Neural progenitor cell (in vitro differentiated cells): ENCODE measurements around the gene ARMC10. TPM values are rescaled to one million over a fixed set of nuclear protein-coding genes. Genes with fewer than 3 reads are reported as not detected.

Experiments
- DNase-seq: peaks from one replicate; pipeline ENCODE4 v3.0.0-alpha.2; 2016; ENCODE audit warnings: low spot score
- H2AFZ ChIP-seq: fragments of 200-600 bp; sonication (generic); replicated peaks from 2 replicates; pipeline ENCODE4 v1.6.1; 2016; ENCODE audit warnings: antibody characterized with exemption
- H3F3A ChIP-seq: fragments of 200-600 bp; sonication (generic); 2 replicates; pipeline ENCODE4 v1.6.1; 2016; ENCODE audit warnings: antibody characterized with exemption, low read depth
- H3K27ac ChIP-seq: fragments of 200-600 bp; sonication (generic); 2 replicates; pipeline ENCODE4 v1.5.1; 2016; ENCODE audit warnings: mild to moderate bottlenecking
- H3K27me3 ChIP-seq: fragments of 200-600 bp; sonication (generic); 2 replicates; pipeline ENCODE4 v1.6.1; 2016; ENCODE audit warnings: mild to moderate bottlenecking, moderate library complexity
- H3K36me3 ChIP-seq: fragments of 200-600 bp; sonication (generic); 2 replicates; pipeline ENCODE4 v1.5.1; 2016
- H3K4me1 ChIP-seq: fragments of 200-600 bp; sonication (generic); 2 replicates; pipeline ENCODE4 v1.6.1; 2016; ENCODE audit warnings: mixed run types
- H3K4me2 ChIP-seq: fragments of 200-600 bp; sonication (generic); 2 replicates; pipeline ENCODE4 v1.6.1; 2016
- H3K4me3 ChIP-seq: fragments of 200-600 bp; sonication (generic); 2 replicates; pipeline ENCODE4 v1.5.1; 2016
- H3K79me2 ChIP-seq: fragments of 200-600 bp; sonication (generic); 2 replicates; pipeline ENCODE4 v1.6.1; 2016; ENCODE audit warnings: low read depth
- H3K9ac ChIP-seq: fragments of 200-600 bp; sonication (generic); 2 replicates; pipeline ENCODE4 v1.6.1; 2016
- H3K9me3 ChIP-seq: fragments of 200-600 bp; sonication (generic); 2 replicates; pipeline ENCODE4 v1.5.1; 2016; ENCODE audit warnings: low read depth
- H4K20me1 ChIP-seq: fragments of 200-600 bp; sonication (generic); 2 replicates; pipeline ENCODE4 v1.6.1; 2016; ENCODE audit warnings: low read depth
- H3K27ac Mint-ChIP-seq: 3 replicates; pipeline ENCODE4 v1.8.0; 2021; ENCODE audit warnings: mixed read lengths
- H3K27me3 Mint-ChIP-seq: 2 replicates; pipeline ENCODE4 v1.8.0; 2022; ENCODE audit warnings: low read depth, mild to moderate bottlenecking, inconsistent platforms, moderate library complexity, mixed read lengths; ENCODE audit not compliant: insufficient read depth
- H3K36me3 Mint-ChIP-seq: 3 replicates; pipeline ENCODE4 v1.8.0; 2021; ENCODE audit warnings: mixed read lengths
- H3K4me1 Mint-ChIP-seq: 3 replicates; pipeline ENCODE4 v1.8.0; 2021; ENCODE audit warnings: mixed read lengths
- H3K4me3 Mint-ChIP-seq: 3 replicates; pipeline ENCODE4 v1.8.0; 2021; ENCODE audit warnings: mild to moderate bottlenecking, moderate library complexity, mixed read lengths
- H3K9me3 Mint-ChIP-seq: 3 replicates; pipeline ENCODE4 v1.8.0; 2020; ENCODE audit warnings: mixed read lengths
- EZH2 ChIP-seq: fragments of 200-600 bp; sonication (generic); IDR thresholded peaks from 2 replicates; pipeline ENCODE4 v1.6.1; 2017; ENCODE audit warnings: antibody characterized with exemption, mild to moderate bottlenecking, moderate library complexity
- EZH2phosphoT487 ChIP-seq: fragments of 200-600 bp; sonication (generic); IDR thresholded peaks from 2 replicates; pipeline ENCODE4 v1.6.1; 2017; ENCODE audit warnings: antibody characterized with exemption
- total RNA-seq: library from RNA; depleted of rRNA; stranded (reverse); fragments of >200 nt; gene quantifications from 2 replicates; pipeline ENCODE4 v1.2.3, GENCODE V29; 2015; ENCODE audit warnings: low replicate concordance
- TF ChIP-seq, protein P1 (sequence below): fragments of 200-600 bp; sonication (generic); IDR thresholded peaks from 2 replicates; pipeline ENCODE4 v1.5.1; 2017; ENCODE audit warnings: antibody characterized with exemption, mild to moderate bottlenecking

ARMC10 gene
- total RNA-seq, 1 donor from 2014 or later: 56.5 TPM

DNA sequence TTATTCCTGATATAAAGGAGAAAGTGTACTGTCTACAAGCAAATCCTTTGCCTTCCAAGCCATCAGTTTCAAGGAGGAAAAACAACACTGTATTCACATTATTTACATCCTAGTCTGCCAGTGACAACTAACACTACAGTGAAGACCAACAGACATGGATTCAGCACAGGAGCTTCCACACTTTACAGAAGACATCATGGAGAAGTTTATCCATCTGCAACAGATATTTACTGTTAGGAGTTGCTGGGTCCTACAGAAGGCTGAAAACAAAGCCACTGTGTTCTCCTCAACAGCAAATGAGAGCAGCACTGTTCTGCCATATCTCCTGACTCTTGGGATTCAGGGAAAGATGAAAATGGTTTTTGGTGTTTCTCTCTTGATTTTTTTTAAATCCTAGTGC, 42.1 kb downstream of the ARMC10 start:
- Histone ChIP-seq H4K20me1 (no peaks in the 10 kb centered on the region), H3K36me3 (no peaks in the 10 kb centered on the region), H3K27ac (no peak overlapping the region), H3F3A (no peaks in the 10 kb centered on the region), H3K9me3 (no peaks in the 10 kb centered on the region), H3K4me3 (no peak overlapping the region), H2AFZ (no peak overlapping the region), H3K4me2 (no peak overlapping the region), H3K27me3 (no peaks in the 10 kb centered on the region), H3K79me2 (no peaks in the 10 kb centered on the region), H3K4me1 (peaks cover 4% of the 10 kb centered on the region), H3K9ac (no peak overlapping the region)
- H3K27me3 Mint-ChIP-seq: no peaks in the 10 kb centered on the region
- no peak overlapping the region for H3K4me3 Mint-ChIP-seq
- H3K9me3 Mint-ChIP-seq: no peaks in the 10 kb centered on the region
- H3K4me1 Mint-ChIP-seq: peaks cover 4% of the 10 kb centered on the region
- peaks cover 21% of the 10 kb centered on the region for H3K36me3 Mint-ChIP-seq
- peak overlapping the region; percentile 88 for H3K27ac Mint-ChIP-seq
- DNase-seq: no peak
- TF ChIP-seq EZH2: no peak
- TF ChIP-seq, protein P1, sequence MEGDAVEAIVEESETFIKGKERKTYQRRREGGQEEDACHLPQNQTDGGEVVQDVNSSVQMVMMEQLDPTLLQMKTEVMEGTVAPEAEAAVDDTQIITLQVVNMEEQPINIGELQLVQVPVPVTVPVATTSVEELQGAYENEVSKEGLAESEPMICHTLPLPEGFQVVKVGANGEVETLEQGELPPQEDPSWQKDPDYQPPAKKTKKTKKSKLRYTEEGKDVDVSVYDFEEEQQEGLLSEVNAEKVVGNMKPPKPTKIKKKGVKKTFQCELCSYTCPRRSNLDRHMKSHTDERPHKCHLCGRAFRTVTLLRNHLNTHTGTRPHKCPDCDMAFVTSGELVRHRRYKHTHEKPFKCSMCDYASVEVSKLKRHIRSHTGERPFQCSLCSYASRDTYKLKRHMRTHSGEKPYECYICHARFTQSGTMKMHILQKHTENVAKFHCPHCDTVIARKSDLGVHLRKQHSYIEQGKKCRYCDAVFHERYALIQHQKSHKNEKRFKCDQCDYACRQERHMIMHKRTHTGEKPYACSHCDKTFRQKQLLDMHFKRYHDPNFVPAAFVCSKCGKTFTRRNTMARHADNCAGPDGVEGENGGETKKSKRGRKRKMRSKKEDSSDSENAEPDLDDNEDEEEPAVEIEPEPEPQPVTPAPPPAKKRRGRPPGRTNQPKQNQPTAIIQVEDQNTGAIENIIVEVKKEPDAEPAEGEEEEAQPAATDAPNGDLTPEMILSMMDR: no peak
- no peak for TF ChIP-seq EZH2phosphoT487

- TF ChIP-seq, protein P1: no peak
- TF ChIP-seq EZH2phosphoT487 (no peak), EZH2 (no peak)
- Mint-ChIP-seq H3K4me1 (peaks cover 4% of the 10 kb centered on the region), H3K9me3 (no peaks in the 10 kb centered on the region), H3K36me3 (peaks cover 19% of the 10 kb centered on the region), H3K27ac (no peak overlapping the region), H3K27me3 (no peaks in the 10 kb centered on the region), H3K4me3 (no peak overlapping the region)
- Histone ChIP-seq H3K79me2 (no peaks in the 10 kb centered on the region), H3K9ac (no peak overlapping the region), H3K4me2 (no peak overlapping the region), H2AFZ (no peak overlapping the region), H3K4me3 (no peak overlapping the region), H3K4me1 (peaks cover 4% of the 10 kb centered on the region), H4K20me1 (no peaks in the 10 kb centered on the region), H3K9me3 (no peaks in the 10 kb centered on the region), H3K36me3 (no peaks in the 10 kb centered on the region), H3K27me3 (no peaks in the 10 kb centered on the region), H3K27ac (no peak overlapping the region), H3F3A (no peaks in the 10 kb centered on the region)
- DNase-seq: no peak
Measured at GRCh38 chr7:103117465-103117864, 42.5 kb downstream of the ARMC10 start.

DNA sequence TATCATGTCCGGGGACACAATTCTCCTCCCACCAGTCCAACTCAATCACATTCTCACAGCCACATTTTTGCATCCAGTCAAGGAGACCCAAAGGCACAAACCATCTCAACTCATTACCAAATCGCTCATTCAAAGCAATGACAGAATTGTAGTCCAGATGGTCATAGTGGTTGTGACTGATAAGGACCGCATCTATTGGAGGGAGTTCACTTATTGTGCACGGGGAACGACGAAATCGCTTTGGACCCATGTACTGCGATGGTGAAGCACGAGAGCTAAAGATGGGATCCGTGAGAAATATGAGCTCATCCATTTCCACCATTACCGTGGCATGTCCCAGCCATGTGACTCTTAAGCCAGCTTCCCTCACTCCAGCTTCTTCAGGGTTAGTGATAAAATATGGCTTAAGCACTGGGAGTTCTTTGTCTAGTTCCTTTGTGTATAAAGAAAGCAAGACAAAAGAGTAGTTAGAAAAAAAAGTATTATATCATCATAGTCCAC, 44.9 kb downstream of the ARMC10 start:
- H3K4me3 Mint-ChIP-seq: no peak overlapping the region
- Histone ChIP-seq H3K9me3 (no peaks in the 10 kb centered on the region), H3K4me2 (no peak overlapping the region), H3K4me3 (no peak overlapping the region), H3K79me2 (no peaks in the 10 kb centered on the region), H3K9ac (no peak overlapping the region), H3K27ac (no peak overlapping the region), H3F3A (no peaks in the 10 kb centered on the region), H3K36me3 (no peaks in the 10 kb centered on the region), H3K4me1 (peaks cover 4% of the 10 kb centered on the region), H2AFZ (no peak overlapping the region), H3K27me3 (no peaks in the 10 kb centered on the region), H4K20me1 (no peaks in the 10 kb centered on the region)
- DNase-seq: peak; percentile 15
- no peak overlapping the region for H3K27ac Mint-ChIP-seq
- H3K4me1 Mint-ChIP-seq: peaks cover 4% of the 10 kb centered on the region
- H3K27me3 Mint-ChIP-seq: no peaks in the 10 kb centered on the region
- H3K9me3 Mint-ChIP-seq: no peaks in the 10 kb centered on the region
- TF ChIP-seq EZH2phosphoT487 (no peak), EZH2 (no peak)
- TF ChIP-seq, protein P1: no peak
- H3K36me3 Mint-ChIP-seq: peaks cover 12% of the 10 kb centered on the region
